ENCODE results near the gene NCOR1.
"Not testable (repeated sequence)": the region's sequence is repeated elsewhere in the genome, so short reads cannot be mapped to it uniquely, and the experiment has no call there.

The NCOR1 gene
- 204 to 407 (median 298) reads per million in 4 donors for total RNA-seq

DNA sequence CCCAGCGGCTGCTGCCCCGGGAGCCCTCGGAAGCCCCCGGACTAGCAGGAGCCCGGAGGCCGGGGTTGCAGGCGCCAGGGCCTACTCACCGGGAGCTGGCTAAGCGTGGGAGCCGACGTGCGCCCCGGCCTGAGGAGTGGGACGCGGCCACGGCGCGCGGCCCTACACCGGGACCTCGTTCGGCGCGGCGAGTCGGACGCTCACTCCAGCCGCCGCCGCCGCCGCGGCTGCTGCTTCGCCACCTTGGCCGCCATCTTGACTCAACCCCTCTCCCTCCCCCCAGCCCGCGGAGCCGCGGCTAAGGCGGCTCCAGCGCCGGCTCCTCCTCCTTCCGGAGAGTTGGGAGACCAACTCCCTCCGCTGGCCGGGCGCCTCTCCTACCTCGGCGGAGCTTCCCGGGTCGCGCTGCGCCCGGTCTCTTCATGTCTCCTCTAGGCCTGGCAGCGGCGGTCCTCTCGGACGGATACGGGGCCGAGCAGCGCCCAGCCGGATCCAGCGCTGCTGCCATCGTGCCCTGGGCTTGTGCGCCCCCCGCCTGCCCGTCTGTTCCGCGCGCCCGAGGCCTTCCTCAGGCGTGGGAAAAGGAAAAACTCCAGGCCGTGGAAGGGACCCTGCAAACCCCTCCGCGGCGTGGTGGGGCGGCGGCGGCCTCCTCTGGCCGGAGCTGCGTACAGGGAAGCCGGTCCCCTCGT, at the start of gene NCOR1:
Gene NCOR1, minus strand, starts transcription at position 262 of the 692 bp plus-strand sequence. CDS start 20,965 bp downstream, outside the sequence.
- peak; percentile 81 to 91 (median 84) for DNase-seq

- DNase-seq = no peak
Measured at GRCh38 chr17:16262201-16262600, 46.9 kb upstream of the NCOR1 start.

GRCh38 chr17:16261049-16261448, 45.7 kb upstream of the NCOR1 start:
- no peak for DNase-seq

- DNase-seq = no peak
Measured at GRCh38 chr17:16259926-16260325, 44.6 kb upstream of the NCOR1 start.

DNA sequence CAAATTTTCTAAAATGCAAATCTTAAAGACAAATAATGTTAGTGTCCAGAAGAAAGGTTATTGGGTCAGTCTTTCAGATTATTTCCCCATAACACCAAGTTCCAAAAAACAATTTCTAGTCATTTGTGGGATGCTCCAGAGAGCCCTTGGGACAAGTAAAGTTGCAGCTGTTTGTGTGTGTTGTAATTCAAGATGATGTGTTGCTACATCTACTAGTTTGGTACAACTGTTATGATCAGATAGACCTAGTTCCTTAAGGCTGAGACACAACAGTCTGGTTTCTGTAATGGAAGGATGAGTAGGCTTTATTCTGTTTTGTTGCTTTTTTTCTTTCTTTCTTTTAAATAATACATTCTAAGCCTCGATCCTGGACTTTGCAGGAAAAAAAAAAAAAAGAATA, 43.6 kb upstream of the NCOR1 start:
- DNase-seq = no peak

DNA sequence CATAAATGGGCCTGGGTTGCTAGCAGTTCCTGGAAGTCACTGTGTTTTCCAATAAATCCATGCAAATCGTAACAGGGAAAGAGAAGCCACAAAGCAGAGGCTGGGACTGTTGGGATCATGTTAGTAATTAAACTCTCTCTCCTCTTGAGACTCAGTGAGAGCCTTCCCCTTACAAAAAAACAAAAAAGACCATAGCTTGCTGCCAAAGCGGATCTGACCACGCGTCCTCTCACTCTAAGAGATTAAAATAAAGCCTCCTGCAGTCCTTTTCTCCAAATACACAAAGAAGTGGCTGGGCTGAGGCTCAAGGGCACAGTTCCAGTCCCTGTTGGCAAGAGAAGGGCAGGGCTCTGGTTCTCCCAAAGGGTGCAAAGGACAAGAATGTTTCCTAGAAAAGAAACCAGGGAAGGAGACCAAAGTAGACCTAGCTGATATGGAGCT, 40.2 kb upstream of the NCOR1 start:
- DNase-seq = no peak

DNA sequence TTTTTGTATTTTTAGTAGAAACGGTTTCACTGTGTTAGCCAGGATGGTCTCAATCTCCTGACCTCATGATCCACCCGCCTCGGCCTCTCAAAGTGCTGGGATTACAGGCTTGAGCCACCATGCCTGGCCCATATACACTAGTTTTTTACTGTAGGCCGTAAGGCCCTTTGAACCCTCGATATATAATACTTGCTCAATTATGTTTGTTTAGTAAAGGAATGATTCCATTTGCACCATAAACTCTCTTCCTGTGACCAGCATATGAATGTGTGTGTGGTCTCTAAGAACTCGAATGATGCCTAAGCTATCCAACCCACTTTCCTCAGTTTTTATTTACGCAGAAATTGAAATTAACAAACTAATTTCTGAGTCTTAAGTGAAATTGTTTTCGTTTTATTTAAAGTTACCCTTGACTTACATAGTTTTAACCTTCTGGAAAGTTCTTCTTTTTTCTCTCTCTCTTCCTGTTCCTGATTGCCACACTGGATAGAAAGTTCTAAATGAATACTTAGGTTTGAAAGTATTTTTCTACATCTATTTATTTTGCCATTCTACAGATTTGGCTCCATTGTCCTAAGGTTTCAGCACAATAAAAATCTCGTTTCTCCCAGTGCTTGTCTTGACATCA, 39.6 kb upstream of the NCOR1 start:
- DNase-seq = no peak

GRCh38 chr17:16251556-16251955, 36.2 kb upstream of the NCOR1 start:
- no peak for DNase-seq

- DNase-seq = no peak
Measured at GRCh38 chr17:16251043-16251442, 35.7 kb upstream of the NCOR1 start.

GRCh38 chr17:16250635-16251034, 35.3 kb upstream of the NCOR1 start:
- no peak for DNase-seq

DNA sequence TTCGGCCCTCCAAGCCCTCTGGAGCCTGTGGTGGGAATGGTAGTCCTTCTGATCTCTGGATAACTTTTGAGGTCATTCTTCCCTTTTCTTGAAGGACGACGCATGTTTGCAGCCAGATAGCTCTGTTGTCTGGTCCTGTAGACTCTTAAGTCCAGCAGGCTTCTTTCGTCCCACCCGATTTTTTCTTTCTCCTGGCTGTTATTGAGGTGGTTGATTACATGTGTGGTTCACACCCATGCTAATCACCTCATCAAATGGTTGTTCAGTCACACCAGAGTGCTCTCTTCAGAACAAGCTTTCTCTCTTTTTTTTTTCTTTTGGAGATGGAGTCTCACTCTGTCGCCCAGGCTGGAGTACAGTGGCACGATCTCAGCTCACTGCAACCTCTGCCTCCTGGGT, 32.3 kb upstream of the NCOR1 start:
- DNase-seq = no peak

DNA sequence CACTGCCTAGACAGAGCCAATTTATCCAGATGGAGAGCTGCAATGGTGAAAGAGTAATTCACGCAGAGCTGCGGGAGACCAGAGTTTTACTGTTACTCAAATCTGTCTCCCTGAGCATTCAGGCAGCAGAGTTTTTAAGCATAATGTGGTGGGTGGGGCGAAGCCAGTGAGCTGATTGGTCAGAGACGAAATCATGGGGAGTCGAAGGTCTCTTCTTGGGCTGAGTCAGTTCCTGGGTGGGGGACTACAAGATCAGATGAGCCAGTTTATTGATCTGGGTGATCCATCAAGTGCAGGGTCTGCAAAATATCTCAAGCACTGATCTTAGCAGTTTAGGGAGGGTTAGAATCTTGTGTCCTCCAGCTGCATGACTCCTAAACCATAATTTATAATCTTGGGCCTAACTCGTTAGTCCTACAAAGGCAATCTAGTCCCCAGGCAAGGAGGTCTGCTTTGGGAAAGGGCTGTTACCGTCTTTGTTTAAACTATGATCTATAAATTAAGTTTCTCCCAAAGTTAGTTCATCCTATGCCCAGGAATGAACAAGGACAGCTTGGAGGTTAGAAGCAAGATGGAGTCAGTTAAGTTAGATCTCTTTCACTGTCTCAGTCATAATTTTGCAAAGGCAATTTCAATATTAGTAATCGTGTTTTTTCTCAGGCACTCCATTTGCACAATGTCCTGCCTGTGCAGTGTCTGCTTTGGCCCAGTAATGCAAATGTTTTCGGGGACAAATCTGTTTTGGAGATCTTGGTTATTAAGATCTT, 28.6 kb upstream of the NCOR1 start:
- peak in 1 of 5 donors; percentile 44 for DNase-seq

DNA sequence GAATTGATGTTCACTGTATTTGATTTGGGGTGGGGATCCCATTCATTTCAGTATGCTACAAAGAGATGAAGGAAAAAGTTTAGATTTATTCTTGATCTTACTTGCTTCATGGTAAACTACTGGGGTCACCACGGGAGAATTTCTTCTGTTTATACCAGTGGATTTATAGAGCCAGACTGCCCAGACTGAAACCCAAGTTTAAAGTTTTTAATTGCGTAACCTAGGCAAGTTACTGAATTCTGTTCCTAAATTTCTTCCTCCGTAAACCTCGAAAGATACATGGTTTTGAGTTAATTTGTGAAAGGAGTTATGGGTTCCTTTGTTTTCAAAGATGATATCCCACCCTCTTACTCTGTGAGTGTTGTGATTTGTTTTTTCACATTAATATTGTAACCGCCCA, 28.1 kb upstream of the NCOR1 start:
- no peak for DNase-seq

GRCh38 chr17:16241906-16242399, 26.6 kb upstream of the NCOR1 start:
- no peak for DNase-seq

DNA sequence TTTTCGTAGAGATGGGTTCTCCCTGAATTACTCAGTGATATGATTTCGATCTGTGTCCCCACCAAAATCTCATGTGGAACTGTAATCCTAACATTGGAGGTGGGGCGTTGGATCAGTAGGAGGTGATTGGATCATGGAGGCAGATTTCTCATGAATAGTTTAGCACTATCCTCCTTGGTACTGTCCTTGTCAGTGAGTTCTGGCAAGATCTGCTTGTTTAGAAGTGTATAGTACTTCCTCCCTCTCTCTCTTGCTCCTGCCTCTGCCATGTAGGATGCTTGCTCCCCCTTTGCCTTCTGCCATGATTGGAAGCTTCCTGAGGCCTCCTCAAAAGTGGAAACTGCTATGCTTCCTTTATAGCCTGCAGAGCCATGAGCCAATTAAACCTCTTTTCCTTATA, 24.6 kb upstream of the NCOR1 start:
- DNase-seq = no peak

DNA sequence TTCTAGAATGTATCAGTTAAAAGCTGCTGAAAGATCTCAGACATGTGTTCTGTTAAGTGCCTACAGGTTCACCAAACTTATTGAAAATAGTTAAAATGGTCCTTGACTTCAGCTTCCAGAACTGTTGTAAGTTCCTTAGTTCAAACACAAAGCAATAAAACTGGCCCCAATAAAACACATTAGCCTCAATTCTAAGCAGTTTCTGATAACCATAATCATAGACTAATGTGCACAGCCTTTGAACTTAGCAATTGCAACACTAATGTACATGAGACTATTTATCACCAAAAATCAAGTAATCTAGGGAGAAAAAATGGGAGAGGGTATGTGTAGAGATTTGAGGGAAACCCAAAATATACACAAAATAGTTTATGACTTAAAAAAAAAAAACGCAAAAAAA, 17.1 kb upstream of the NCOR1 start:
- DNase-seq = no peak

- peak in 1 of 5 donors; percentile 25 for DNase-seq
Measured at GRCh38 chr17:16229912-16230561, 14.7 kb upstream of the NCOR1 start.

DNA sequence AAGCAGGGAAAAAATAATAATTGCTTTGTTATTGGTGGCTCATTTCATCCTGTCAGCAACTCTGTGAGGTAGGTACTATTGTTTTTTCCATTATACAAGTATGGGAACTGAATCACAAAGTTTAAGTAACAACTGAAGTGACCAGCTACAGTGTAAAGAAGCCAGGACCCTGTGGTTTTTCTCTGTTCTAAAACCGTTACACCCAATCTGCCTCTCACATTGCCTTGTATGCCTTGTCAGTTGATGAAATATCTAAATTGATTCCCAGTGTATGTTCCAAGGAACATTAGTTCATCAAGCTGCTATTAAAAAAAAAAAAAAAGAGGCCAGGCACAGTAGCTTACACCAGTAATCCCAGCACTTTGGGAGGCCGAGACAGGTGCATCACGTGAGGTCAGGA, 7.1 kb upstream of the NCOR1 start:
- no peak for DNase-seq

GRCh38 chr17:16217002-16217635, 1.8 kb upstream of the NCOR1 start, which contains the start of gene PIGL:
Gene PIGL, plus strand, starts transcription at chr17:16217210. Its CDS starts 17 bp downstream, at chr17:16217227.
- peak; percentile 66 to 90 (median 74) for DNase-seq

- not testable (repeated sequence) for DNase-seq
Measured at GRCh38 chr17:16216341-16217001, 1.1 kb upstream of the NCOR1 start.

GRCh38 chr17:16215965-16216316, 607 bp upstream of the NCOR1 start:
- DNase-seq = peak in 2 of 5 donors; percentile 18 to 41

DNA sequence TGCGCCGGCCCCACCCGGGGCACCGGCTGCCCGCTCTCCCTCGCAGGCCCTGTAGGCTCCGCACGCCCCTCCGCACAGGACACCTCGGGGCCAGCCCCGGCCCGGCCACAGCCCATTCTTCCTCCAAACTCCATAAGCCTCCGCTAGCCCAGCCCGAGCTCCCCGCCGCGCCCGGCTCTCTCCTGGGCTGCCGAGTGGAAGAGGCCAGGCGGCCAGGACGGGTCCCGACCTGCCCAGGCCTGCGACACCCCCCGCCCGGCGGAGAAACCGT, 397 bp downstream of the NCOR1 start:
- peak in 3 of 5 donors; percentile 7 to 33 (median 15) for DNase-seq
